Measurements from ENCODE around the gene ADGRV1. TPM values are rescaled to one million over a fixed set of nuclear protein-coding genes. Genes with fewer than 3 reads are reported as not detected.
A peak's percentile ranks its signal among the peaks of the same experiment; 100 is the strongest.

Gene ADGRV1
- polyA plus RNA-seq, 3 donors, result 10.2 to 14.8 (median 10.6) TPM

DNA sequence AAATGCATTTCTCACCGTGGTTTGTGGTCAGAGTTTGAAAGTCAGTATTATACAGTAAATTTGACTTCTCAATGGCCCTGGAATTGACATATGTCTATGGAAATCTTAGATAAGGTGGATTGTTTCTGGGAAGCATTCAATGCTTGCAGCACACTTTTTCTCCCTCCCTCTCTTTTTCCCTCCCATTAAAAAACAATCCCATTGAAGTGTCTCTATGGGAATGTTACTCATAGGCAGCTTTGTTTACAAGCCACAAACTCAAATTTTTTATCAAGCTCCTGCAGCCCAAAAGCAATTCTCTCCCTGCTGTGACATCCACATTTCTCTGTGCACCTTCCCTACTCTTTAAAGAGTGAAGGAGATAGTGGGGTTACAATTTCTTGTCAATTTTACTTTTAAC is 532.4 kb downstream of the ADGRV1 start:
- DNase-seq (ENCODE audit: low read depth in 3 of 3, low spot score in 2 of 3), result no peak

DNA sequence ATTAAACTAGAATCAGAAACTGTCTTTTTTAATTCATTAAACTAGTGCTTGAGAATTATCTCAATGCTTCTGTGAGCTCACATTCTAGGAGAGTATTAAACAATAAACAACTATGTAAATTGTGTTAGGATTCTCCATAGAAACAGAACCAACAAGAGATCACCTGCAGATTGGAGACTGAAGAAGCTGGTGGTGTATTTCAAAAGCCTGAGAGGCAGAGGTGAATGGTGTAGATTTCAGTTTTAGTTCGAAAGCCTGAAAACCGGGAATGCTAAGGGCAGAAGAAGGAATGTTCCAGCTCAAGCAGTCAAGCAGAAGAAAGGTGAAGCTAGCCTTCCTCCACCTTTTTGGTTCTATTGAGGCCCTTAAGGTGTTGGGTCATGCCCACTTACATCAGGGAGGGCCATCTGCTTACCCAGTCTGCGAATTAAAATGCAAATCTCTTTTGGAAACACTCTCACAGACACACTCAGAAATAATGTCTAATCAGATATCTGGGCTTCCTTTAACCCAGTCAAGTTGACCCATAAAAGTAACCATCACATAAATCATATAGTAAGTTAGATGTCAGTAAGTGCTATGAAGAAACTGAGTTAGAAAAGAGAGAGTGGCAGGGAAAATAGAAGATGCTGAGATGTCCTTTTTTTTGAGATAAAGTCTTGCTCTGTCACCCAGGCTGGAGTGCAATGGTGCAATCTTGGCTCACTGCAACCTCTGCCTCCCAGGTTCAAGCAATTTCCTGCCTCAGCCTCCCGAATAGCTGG is 533.1 kb downstream of the ADGRV1 start:
- no peak for DNase-seq (ENCODE audit: low read depth in 3 of 3, low spot score in 2 of 3)

- DNase-seq (ENCODE audit: low read depth in 3 of 3, low spot score in 2 of 3), result no peak
Measured at GRCh38 chr5:91092859-91093783, 534.5 kb downstream of the ADGRV1 start.

- no peak for DNase-seq (ENCODE audit: low read depth in 3 of 3, low spot score in 2 of 3)
Measured at GRCh38 chr5:91095313-91095712, 536.7 kb downstream of the ADGRV1 start.

DNA sequence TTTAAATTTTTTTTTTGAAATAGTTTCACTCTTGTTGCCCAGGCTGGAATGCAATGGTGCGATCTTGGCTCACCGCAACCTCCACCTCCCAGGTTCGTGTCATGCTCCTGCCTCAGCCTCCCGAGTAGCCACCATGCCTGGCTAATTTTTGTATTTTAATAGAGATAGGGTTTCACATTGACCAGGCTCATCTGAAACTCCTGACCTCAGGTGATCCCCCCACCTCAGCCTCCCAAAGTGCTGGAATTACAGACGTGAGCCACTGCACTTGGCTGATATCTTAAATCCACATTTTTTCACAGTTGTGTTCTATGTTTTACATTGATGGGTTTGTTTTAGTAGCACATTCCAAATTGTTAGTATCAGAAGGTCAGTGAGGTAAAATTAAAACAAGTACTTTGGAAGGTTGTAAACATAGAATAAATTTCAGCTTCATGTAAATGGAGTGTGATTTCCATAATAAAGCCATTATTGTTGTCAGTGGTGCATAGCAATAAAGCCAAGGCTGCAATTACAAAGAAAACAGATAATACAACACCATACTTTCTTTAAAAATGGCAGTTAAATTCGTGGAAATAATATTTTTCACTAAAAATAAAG is 537.3 kb downstream of the ADGRV1 start:
- DNase-seq (ENCODE audit: low read depth in 3 of 3, low spot score in 2 of 3), result no peak

DNA sequence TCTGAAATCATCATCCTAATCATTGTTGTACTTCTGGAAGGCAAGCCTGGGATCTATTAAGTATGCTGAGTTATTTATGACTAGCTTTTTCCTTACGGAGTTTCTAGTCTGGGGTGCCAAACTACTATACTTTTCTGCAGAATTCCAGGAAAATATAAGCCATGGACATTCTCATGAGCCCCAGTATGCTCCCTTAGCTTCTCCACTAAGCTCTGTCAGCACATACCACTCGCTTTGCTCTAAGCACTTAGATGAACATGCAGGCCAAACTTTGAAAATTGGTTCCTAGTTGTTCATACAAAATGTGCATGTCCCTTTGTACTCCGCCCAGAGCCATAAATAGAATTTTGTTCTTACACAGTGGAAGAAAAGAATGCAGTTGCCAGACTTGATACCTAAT is 539.9 kb downstream of the ADGRV1 start:
- DNase-seq (ENCODE audit: low read depth in 3 of 3, low spot score in 2 of 3), result no peak

GRCh38 chr5:91101600-91102379 is 543.2 kb downstream of the ADGRV1 start:
- peak; percentile 54 to 61 (median 56) for DNase-seq (ENCODE audit: low read depth in 3 of 3, low spot score in 2 of 3)

GRCh38 chr5:91103353-91104061 is 544.9 kb downstream of the ADGRV1 start:
- no peak for DNase-seq (ENCODE audit: low read depth in 3 of 3, low spot score in 2 of 3)

GRCh38 chr5:91104062-91104448 is 545.5 kb downstream of the ADGRV1 start:
- DNase-seq (ENCODE audit: low read depth in 3 of 3, low spot score in 2 of 3), result no peak

GRCh38 chr5:91106842-91107511 is 548.4 kb downstream of the ADGRV1 start:
- DNase-seq (ENCODE audit: low read depth in 3 of 3, low spot score in 2 of 3), result no peak

GRCh38 chr5:91109634-91110033 is 551.0 kb downstream of the ADGRV1 start:
- DNase-seq (ENCODE audit: low read depth in 3 of 3, low spot score in 2 of 3), result no peak

DNA sequence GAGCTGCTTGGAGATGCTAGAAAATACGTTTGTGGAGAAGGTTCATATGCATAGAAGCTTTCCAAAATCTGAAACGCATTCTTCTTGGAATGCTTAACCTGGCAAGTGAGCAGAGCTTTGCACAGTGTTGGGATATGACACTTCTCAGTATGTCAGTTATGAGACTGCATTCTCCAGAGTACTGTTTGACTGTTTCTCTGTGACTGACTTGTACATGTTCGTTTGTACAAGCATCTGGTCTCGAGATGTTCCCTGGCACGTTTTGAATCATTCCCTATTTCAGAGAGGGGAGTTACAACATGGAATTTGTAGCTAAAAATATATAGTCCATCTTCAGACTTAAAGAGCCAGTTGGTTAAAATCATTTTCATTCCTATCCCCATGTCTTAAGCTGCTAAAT is 552.1 kb downstream of the ADGRV1 start:
- no peak for DNase-seq (ENCODE audit: low read depth in 3 of 3, low spot score in 2 of 3)

- no peak for DNase-seq (ENCODE audit: low read depth in 3 of 3, low spot score in 2 of 3)
Measured at GRCh38 chr5:91111473-91112238, 553.1 kb downstream of the ADGRV1 start.

DNA sequence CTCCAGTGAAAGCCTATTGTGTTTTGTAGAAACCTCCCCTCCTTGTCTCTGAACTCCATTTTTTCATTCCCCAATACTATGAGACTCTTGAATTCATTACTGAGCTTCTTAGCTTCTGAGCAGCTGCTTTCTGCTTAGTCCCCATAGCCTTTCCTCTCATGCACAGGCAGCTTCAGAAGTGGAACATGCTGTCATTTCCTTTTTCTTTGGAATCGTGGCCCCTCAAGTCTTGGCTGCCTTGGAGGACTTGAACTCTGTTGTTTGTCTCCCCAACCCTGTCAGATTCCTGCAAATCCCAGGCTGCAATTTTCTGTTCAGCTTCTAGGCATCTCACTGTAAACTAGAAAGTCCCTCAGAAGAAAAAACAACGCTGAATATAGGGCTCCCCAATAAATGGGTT is 556.1 kb downstream of the ADGRV1 start:
- no peak for DNase-seq (ENCODE audit: low read depth in 3 of 3, low spot score in 2 of 3)

DNA sequence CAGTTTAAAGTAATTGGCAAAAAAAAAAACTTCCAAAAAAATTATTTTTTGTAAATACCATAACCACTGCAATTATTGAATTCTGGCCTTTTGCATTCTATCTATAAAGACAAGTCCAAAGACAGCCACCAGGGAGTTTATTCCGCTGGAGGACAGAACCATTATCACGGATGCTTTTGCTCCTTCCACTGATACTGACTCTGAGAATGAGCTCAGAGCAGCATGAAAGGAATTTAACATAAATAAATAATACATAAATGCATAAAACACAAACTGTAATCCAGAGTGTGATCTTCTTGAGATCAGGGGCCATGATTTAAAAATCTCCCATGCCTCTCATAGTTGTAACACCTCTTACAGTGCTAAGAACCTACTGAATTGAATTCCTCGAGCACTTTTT is 559.8 kb downstream of the ADGRV1 start:
- no peak for DNase-seq (ENCODE audit: low read depth in 3 of 3, low spot score in 2 of 3)

- no peak for DNase-seq (ENCODE audit: low read depth in 3 of 3, low spot score in 2 of 3)
Measured at GRCh38 chr5:91118796-91119195, 560.2 kb downstream of the ADGRV1 start.

DNA sequence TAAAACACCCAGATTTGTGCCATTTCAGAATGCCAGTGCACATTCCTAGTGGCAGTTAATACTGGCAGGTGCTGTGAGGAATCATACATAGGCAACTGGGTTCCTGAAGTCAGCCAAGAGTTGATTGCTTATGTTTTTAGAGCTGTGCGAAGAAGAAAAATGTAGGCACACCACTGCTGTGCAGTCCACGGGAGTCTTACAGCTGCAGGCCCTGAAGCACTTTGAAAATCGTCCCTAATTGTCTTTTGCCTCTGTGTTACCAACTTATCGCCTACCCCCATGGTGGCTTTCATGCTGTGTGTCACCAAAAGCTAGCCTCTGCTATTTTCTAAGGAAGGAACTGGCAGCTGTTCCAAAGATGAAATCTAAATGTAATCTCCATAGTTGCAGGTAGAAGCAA is 560.6 kb downstream of the ADGRV1 start:
- DNase-seq (ENCODE audit: low read depth in 3 of 3, low spot score in 2 of 3), result no peak

DNA sequence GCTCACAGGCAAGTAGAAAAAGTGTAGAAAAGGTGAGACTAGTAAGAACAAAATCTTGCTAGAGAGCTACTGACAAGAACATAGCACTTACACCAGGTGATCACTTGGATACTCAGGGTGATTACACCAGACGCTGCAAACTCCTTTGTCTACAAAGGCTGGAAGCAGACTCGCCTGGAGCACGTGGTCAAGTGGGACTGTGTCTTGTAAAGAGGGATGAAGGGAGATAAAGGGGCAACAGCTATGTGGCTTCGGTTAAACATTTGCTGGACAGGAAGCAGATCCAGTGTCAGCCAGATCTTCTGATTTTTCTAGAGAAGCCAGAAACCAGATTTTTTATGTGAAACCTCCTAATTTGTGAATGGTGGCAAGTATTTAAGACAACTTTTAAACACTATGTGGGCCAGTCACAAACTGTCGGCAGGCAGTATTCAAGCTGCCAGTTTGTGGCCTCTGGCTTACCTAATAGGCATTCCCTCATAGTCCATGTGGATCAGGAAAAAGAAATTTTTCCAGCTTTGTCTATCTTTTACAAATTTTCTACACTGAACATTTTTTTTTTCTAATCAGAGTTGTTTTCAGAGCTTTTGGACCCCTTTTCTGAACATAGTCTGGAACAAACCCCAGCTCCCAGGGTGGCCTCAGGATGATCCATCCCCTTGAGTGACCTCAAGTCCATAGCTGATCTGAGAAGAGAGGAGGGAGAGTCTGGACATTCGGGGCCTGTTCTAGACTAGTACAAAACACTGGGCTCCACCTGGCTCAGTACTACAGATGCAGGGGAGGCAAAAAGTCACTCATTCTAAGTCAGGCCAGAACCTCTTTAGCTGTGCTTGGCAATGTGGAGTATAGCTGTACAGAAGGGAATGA is 561.6 kb downstream of the ADGRV1 start:
- no peak for DNase-seq (ENCODE audit: low read depth in 3 of 3, low spot score in 2 of 3)
